Keratinocyte (primary cell): ENCODE data around the gene BFSP2. TPM values are rescaled to one million over a fixed set of nuclear protein-coding genes. Genes with fewer than 3 reads are reported as not detected.

Experiments used
- DNase-seq: peaks from one replicate; pipeline ENCODE4 v3.0.0-alpha.2; 2011; ENCODE audit warnings: low read depth, missing footprints, low spot score
- FAIRE-seq: peaks from 2 replicates; lab custom pipeline; 2011; peaks lifted over from hg19 to GRCh38; lab: Jason Lieb, UNC
- H2AFZ ChIP-seq: 2 replicates; pipeline ENCODE4 v1.6.0; 2012; ENCODE audit warnings: low read length, control low read depth, inconsistent platforms; ENCODE audit not compliant: control insufficient read depth
- H3K27ac ChIP-seq: 2 replicates; pipeline ENCODE4 v1.5.1; 2011; ENCODE audit warnings: low read length; ENCODE audit not compliant: control insufficient read depth, insufficient read depth
- H3K27me3 ChIP-seq: 3 replicates; pipeline ENCODE4 v1.6.0; 2011; ENCODE audit warnings: low read length; ENCODE audit not compliant: control insufficient read depth, insufficient read depth; ENCODE audit errors: extremely low read depth
- H3K36me3 ChIP-seq, 2 experiments: 2 replicates in 1 of 2; 3 replicates in 1 of 2; pipeline ENCODE4 v1.5.1; 2011; ENCODE audit warnings: low read length in 2 of 2, mild to moderate bottlenecking in 1 of 2; ENCODE audit not compliant: control insufficient read depth in 2 of 2, insufficient read depth in 2 of 2; ENCODE audit errors: extremely low read depth in 1 of 2
- H3K4me1 ChIP-seq: 3 replicates; pipeline ENCODE4 v1.5.1; 2011; ENCODE audit warnings: low read length; ENCODE audit not compliant: control insufficient read depth, insufficient read depth; ENCODE audit errors: extremely low read depth
- H3K4me2 ChIP-seq: 3 replicates; pipeline ENCODE4 v1.6.0; 2011; ENCODE audit warnings: low read depth, low read length; ENCODE audit not compliant: control insufficient read depth, insufficient read depth; ENCODE audit errors: extremely low read depth
- H3K4me3 ChIP-seq, 3 experiments: fragments of 200-600 bp in 1 of 3; sonication (generic) in 1 of 3; 2 replicates in 2 of 3; 3 replicates in 1 of 3; pipeline ENCODE4 v1.5.1; 2011 to 2016; ENCODE audit warnings: low read length in 3 of 3, mild to moderate bottlenecking in 3 of 3, control low read depth in 2 of 3, inconsistent platforms in 1 of 3, low read depth in 1 of 3, mixed read lengths in 1 of 3, mixed run types in 1 of 3, moderate library complexity in 1 of 3; ENCODE audit not compliant: control insufficient read depth in 2 of 3, insufficient read depth in 2 of 3; ENCODE audit errors: extremely low read depth in 1 of 3
- H3K79me2 ChIP-seq: 2 replicates; pipeline ENCODE4 v1.6.0; 2012; ENCODE audit warnings: low read length; ENCODE audit not compliant: control insufficient read depth, insufficient read depth
- H3K9ac ChIP-seq: 3 replicates; pipeline ENCODE4 v1.6.0; 2011; ENCODE audit warnings: low read length; ENCODE audit not compliant: control insufficient read depth, insufficient read depth; ENCODE audit errors: extremely low read depth
- H3K9me1 ChIP-seq: 3 replicates; pipeline ENCODE4 v1.6.0; 2011; ENCODE audit warnings: low read length; ENCODE audit not compliant: control insufficient read depth, insufficient read depth; ENCODE audit errors: extremely low read depth
- H3K9me3 ChIP-seq: 2 replicates; pipeline ENCODE4 v1.5.1; 2012; ENCODE audit warnings: low read depth, low read length; ENCODE audit not compliant: control insufficient read depth
- H4K20me1 ChIP-seq: 3 replicates; pipeline ENCODE4 v1.6.0; 2011; ENCODE audit warnings: low read length; ENCODE audit not compliant: control insufficient read depth, insufficient read depth; ENCODE audit errors: extremely low read depth
- EZH2 ChIP-seq: IDR thresholded peaks from one replicate; pipeline ENCODE4 v1.6.1; 2012; ENCODE audit warnings: inconsistent platforms, mild to moderate bottlenecking, low read length, moderate library complexity
- dilution Hi-C: fragments of 300-500 bp; cut with MboI; formaldehyde crosslinking; loops from one replicate; pipeline ENCODE4 v1.7.0; 2020; ENCODE audit warnings: low sequenced_read_pairs; ENCODE audit not compliant: extremely low pct_ligation_motif_present
- polyA plus RNA-seq, 5 experiments: library from polyadenylated mRNA; depleted of rRNA in 3 of 5; stranded (reverse) in 3 of 5; stranded (forward) in 1 of 5; unstranded in 1 of 5; fragments of >200 nt; gene quantifications; 1 replicate in 1 of 5; 2 replicates in 3 of 5; 3 replicates in 1 of 5; pipeline versions ENCODE4 v1.2.1 to v1.2.3, GENCODE V29; 2011 to 2012; ENCODE audit warnings: missing spikeins in 2 of 5, low read depth in 1 of 5, low replicate concordance in 1 of 5
- TF ChIP-seq, protein P1 (sequence below), 3 experiments: IDR thresholded peaks in 1 of 3; conservative IDR thresholded peaks in 1 of 3; optimal IDR thresholded peaks in 1 of 3; 2 replicates in 2 of 3; 3 replicates in 1 of 3; pipeline versions ENCODE3 to v1.5.1; 2011; ENCODE audit warnings: low read length in 3 of 3, mild to moderate bottlenecking in 3 of 3, moderate library complexity in 2 of 3, control low read depth in 1 of 3, inconsistent platforms in 1 of 3; ENCODE audit not compliant: insufficient read depth in 2 of 3; ENCODE audit errors: extremely low read depth in 1 of 3

The BFSP2 gene
- polyA plus RNA-seq, 1 donor (not counting 4 experiments of a cell fraction or from before 2014, with no cell fraction given) = not detected

DNA sequence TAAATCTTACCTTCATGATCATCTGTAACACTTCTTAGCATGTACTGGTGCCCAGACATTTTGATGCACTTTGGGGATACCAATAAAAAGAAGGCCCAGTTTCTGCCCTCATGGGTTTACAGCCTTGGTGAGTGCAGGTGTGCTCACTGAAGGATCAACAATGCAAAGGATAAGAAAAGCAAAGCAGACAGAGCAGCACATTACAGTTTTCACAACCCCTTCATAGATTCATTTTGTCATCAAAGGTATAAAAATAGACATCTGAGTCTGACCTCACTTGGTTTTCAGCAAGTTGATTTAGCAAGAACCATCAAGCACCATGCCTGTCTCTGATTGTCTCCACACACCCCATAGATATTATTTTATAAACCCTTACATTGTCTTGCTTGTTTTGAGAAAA lies 77.6 kb downstream of the BFSP2 start:
- H3K9ac ChIP-seq = no peak overlapping the region
- peaks cover 23% of the 10 kb centered on the region for H3K4me1 ChIP-seq
- no peaks in the 10 kb centered on the region for H4K20me1 ChIP-seq
- TF ChIP-seq, protein P1, sequence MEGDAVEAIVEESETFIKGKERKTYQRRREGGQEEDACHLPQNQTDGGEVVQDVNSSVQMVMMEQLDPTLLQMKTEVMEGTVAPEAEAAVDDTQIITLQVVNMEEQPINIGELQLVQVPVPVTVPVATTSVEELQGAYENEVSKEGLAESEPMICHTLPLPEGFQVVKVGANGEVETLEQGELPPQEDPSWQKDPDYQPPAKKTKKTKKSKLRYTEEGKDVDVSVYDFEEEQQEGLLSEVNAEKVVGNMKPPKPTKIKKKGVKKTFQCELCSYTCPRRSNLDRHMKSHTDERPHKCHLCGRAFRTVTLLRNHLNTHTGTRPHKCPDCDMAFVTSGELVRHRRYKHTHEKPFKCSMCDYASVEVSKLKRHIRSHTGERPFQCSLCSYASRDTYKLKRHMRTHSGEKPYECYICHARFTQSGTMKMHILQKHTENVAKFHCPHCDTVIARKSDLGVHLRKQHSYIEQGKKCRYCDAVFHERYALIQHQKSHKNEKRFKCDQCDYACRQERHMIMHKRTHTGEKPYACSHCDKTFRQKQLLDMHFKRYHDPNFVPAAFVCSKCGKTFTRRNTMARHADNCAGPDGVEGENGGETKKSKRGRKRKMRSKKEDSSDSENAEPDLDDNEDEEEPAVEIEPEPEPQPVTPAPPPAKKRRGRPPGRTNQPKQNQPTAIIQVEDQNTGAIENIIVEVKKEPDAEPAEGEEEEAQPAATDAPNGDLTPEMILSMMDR (optimal IDR thresholded peaks at IDR 0.05 in 1 of 3, IDR thresholded peaks at IDR 0.05 in 1 of 3, conservative IDR thresholded peaks at IDR 0.05 in 1 of 3; ENCODE audit: extremely low read depth in 1 of 3, insufficient read depth in 2 of 3, low read length in 3 of 3) = no peak
- no peak for TF ChIP-seq EZH2
- no peaks in the 10 kb centered on the region for H3K9me1 ChIP-seq
- H3K27ac ChIP-seq = no peak overlapping the region
- no peak overlapping the region for H2AFZ ChIP-seq
- no peak overlapping the region for H3K4me3 ChIP-seq
- DNase-seq = no peak
- dilution Hi-C loops = no loop called here
- H3K79me2 ChIP-seq = no peaks in the 10 kb centered on the region
- H3K27me3 ChIP-seq = no peaks in the 10 kb centered on the region
- no peak for FAIRE-seq
- H3K36me3 ChIP-seq = no peaks in the 10 kb centered on the region
- H3K9me3 ChIP-seq = no peaks in the 10 kb centered on the region
- H3K4me2 ChIP-seq = no peak overlapping the region

DNA sequence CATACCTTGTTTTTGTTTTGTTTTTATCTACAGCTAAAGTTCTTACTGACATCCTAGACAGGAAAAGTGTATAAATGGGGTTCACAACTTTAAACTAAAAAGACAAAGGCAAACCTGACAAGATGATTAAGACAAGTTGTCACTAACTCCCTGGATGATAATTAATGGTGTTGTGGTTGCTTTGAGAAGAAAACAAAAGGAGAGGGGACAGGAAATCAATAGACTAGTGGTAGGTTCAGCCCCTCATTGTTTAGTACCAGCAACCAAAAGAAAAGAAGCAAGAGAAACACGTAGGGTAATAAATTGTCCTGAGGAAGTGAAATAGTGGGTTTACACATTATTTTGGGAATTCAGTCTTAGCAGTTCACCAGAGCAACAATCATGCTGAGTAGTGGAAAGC lies 78.8 kb downstream of the BFSP2 start:
- DNase-seq (no peak), FAIRE-seq (no peak)
- Histone ChIP-seq H3K9ac (no peak overlapping the region), H2AFZ (no peak overlapping the region), H3K27ac (no peak overlapping the region), H3K4me3 (no peak overlapping the region), H4K20me1 (no peaks in the 10 kb centered on the region), H3K27me3 (no peaks in the 10 kb centered on the region), H3K36me3 (no peaks in the 10 kb centered on the region), H3K9me1 (no peaks in the 10 kb centered on the region), H3K9me3 (no peaks in the 10 kb centered on the region), H3K4me2 (no peak overlapping the region), H3K79me2 (no peaks in the 10 kb centered on the region), H3K4me1 (peaks cover 23% of the 10 kb centered on the region)
- dilution Hi-C loops = no loop called here
- no peak for TF ChIP-seq EZH2
- TF ChIP-seq, protein P1 (optimal IDR thresholded peaks at IDR 0.05 in 1 of 3, IDR thresholded peaks at IDR 0.05 in 1 of 3, conservative IDR thresholded peaks at IDR 0.05 in 1 of 3; ENCODE audit: extremely low read depth in 1 of 3, insufficient read depth in 2 of 3, low read length in 3 of 3) = no peak
